Posterior vena cava (tissue), 2 donors: ENCODE results near the gene MICU1. TPM values are rescaled to one million over a fixed set of nuclear protein-coding genes. Genes with fewer than 3 reads are reported as not detected.

Source experiments
- total RNA-seq, 2 donors: library from RNA; stranded (reverse); fragmentation: NEBNext Ultra II Directional; extraction: Animal tissue kit (Norgen Biotek cat#: 25700); gene quantifications; one replicate each; pipeline ENCODE4 v1.2.1, GENCODE V29; 2021
- donor health status: DM: yes; HTN: yes; CAD: no.
- donor health status: DM: yes; HTN: yes; CAD: no.

MICU1 gene
- total RNA-seq, 2 donors from 2014 or later, result 57.6 to 58.9 TPM

Other genes starting within 250 kb of the MICU1 start
- gene MCU, start 66.1 kb upstream of the MICU1 start, total RNA-seq, result 10 to 100 TPM; 23.7 to 24.0 TPM